DOHH2 (cell line): ENCODE data around the gene SCAF8.

ENCODE experiments used
- EZH2phosphoT487 ChIP-seq: fragments of 200-600 bp; sonication (generic); IDR thresholded peaks from 2 replicates; pipeline ENCODE4 v1.6.1; 2017; ENCODE audit warnings: borderline replicate concordance, mild to moderate bottlenecking, antibody characterized with exemption, low read length, moderate library complexity, mixed read lengths
- TF ChIP-seq, protein P1 (sequence below): fragments of 200-600 bp; sonication (generic); IDR thresholded peaks from one replicate; pipeline ENCODE4 v1.5.1; 2014; ENCODE audit warnings: antibody characterized with exemption, mild to moderate bottlenecking, low read depth, low read length; ENCODE audit not compliant: poor library complexity, severe bottlenecking

DNA sequence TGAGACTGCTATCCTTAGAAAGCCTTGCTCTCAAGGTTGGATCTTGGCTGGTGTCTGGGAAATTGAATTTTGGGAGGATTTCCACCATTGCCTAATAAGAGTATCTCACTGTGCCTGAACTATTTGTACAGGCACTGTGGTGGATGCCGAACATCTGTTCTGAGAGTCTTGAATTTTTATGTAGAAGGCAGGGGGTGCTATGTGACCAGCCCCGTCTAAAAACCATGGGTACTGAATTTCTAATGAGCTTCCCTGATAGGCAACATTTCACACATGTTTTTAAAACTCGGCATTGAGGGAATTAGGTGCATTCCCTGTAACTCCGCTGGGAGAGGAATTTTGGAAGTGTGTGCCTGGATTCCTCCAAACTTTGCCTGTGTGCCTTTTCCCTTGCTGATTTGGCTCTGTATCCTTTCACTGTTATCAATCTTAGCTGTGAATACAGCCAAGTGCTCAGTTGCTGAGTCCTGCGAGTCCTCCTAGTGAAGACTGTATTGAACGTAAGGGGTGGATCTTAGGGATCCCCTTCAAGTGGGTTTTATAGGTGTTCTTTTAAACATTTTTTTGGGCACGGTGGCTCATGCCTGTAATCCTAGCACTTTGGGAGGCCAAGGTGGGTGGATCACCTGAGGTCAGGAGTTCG, 27.6 kb upstream of the SCAF8 start:
- TF ChIP-seq, protein P1, sequence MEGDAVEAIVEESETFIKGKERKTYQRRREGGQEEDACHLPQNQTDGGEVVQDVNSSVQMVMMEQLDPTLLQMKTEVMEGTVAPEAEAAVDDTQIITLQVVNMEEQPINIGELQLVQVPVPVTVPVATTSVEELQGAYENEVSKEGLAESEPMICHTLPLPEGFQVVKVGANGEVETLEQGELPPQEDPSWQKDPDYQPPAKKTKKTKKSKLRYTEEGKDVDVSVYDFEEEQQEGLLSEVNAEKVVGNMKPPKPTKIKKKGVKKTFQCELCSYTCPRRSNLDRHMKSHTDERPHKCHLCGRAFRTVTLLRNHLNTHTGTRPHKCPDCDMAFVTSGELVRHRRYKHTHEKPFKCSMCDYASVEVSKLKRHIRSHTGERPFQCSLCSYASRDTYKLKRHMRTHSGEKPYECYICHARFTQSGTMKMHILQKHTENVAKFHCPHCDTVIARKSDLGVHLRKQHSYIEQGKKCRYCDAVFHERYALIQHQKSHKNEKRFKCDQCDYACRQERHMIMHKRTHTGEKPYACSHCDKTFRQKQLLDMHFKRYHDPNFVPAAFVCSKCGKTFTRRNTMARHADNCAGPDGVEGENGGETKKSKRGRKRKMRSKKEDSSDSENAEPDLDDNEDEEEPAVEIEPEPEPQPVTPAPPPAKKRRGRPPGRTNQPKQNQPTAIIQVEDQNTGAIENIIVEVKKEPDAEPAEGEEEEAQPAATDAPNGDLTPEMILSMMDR = peak; percentile 11
- no peak for TF ChIP-seq EZH2phosphoT487
